K562 (cell line): ENCODE data around the gene SLC18A3. TPM values are rescaled to one million over a fixed set of nuclear protein-coding genes. Genes with fewer than 3 reads are reported as not detected.
A peak's percentile ranks its signal among the peaks of the same experiment; 100 is the strongest.

ENCODE experiments used
- BCL6 ChIP-seq: fragments of 250-450 bp; sonication (Bioruptor Pico); IDR thresholded peaks from 2 replicates; pipeline ENCODE4 v1.4.0; 2020
- CEBPZ ChIP-seq: fragments of 150-350 bp; IDR thresholded peaks from 2 replicates; pipeline ENCODE4 v1.6.1; 2014; ENCODE audit warnings: low read depth, mild to moderate bottlenecking, low read length, borderline replicate concordance
- CLOCK ChIP-seq: fragments of 250-450 bp; sonication (Bioruptor Pico); IDR thresholded peaks from 2 replicates; pipeline ENCODE4 v1.4.0; 2020; ENCODE audit warnings: mild to moderate bottlenecking, moderate library complexity, borderline replicate concordance
- E2F8 ChIP-seq: fragments of 450-650 bp; IDR thresholded peaks from 2 replicates; pipeline ENCODE4 v1.7.1; 2018; ENCODE audit warnings: mild to moderate bottlenecking, low read depth; ENCODE audit not compliant: partially characterized antibody
- FOS ChIP-seq: IDR thresholded peaks from 3 replicates; pipeline ENCODE4 v1.6.1; 2011; ENCODE audit not compliant: insufficient read length; ENCODE audit errors: extremely low read depth
- FOXP4 ChIP-seq: sonication (generic); formaldehyde crosslinking; IDR thresholded peaks from 2 replicates; pipeline ENCODE4 v1.8.0; 2022; ENCODE audit warnings: mild to moderate bottlenecking, missing genetic modification reagents, borderline replicate concordance
- JUNB ChIP-seq: fragments of 450-650 bp; formaldehyde crosslinking; conservative IDR thresholded peaks from 2 replicates; pipeline ENCODE4 v1.4.0; 2020; ENCODE audit warnings: mild to moderate bottlenecking
- LARP7 ChIP-seq: fragments of 450-650 bp; IDR thresholded peaks from 2 replicates; pipeline ENCODE4 v1.6.1; 2016
- MITF ChIP-seq: IDR thresholded peaks from 2 replicates; pipeline ENCODE4 v1.6.1; 2014; ENCODE audit warnings: antibody characterized with exemption
- NR2F6 ChIP-seq: fragments of 450-650 bp; formaldehyde crosslinking; IDR thresholded peaks from 2 replicates; pipeline ENCODE4 v1.4.0; 2020; ENCODE audit warnings: mild to moderate bottlenecking
- RB1 ChIP-seq: fragments of 450-650 bp; IDR thresholded peaks from 2 replicates; pipeline ENCODE4 v1.6.1; 2017; ENCODE audit warnings: low read depth, mild to moderate bottlenecking
- RFX5 ChIP-seq: IDR thresholded peaks from 2 replicates; pipeline ENCODE4 v1.6.1; 2011; ENCODE audit warnings: low read depth, mild to moderate bottlenecking, improper control_type of control experiment, low read length
- SPI1 ChIP-seq: IDR thresholded peaks from 2 replicates; pipeline ENCODE4 v1.6.1; 2011; ENCODE audit warnings: low read depth, low read length, control low read depth, borderline replicate concordance
- SREBF2 ChIP-seq: sonication (generic); formaldehyde crosslinking; IDR thresholded peaks from 2 replicates; pipeline ENCODE4 v1.4.0; 2020; ENCODE audit warnings: mild to moderate bottlenecking, missing genetic modification reagents
- ZNF347 ChIP-seq: fragments of 450-650 bp; formaldehyde crosslinking; IDR thresholded peaks from 2 replicates; pipeline ENCODE4 v1.4.0; 2020; ENCODE audit warnings: low read depth, mild to moderate bottlenecking, moderate library complexity
- ZNF76 ChIP-seq: fragments of 250-450 bp; sonication (Bioruptor Pico); IDR thresholded peaks from 2 replicates; pipeline ENCODE4 v1.4.0; 2020; ENCODE audit warnings: mild to moderate bottlenecking, moderate library complexity, borderline replicate concordance
- polyA plus RNA-seq, 8 experiments: library from polyadenylated mRNA; depleted of rRNA in 4 of 8; stranded (reverse) in 5 of 8; unstranded in 3 of 8; fragments of >200 nt; fragmentation: Nextera tagmentation in 2 of 8; fragmentation: Illumina TruSeq in 1 of 8; extraction: Ambion mirVana in 2 of 8; extraction: Trizol in 1 of 8; gene quantifications; 2 replicates each; pipeline versions ENCODE4 v1.2.1 to v1.2.3, GENCODE V29; 2011 to 2014; ENCODE audit warnings: inconsistent platforms in 1 of 8, missing spikeins in 1 of 8
- total RNA-seq, 7 experiments: library from RNA; depleted of rRNA in 6 of 7; stranded (reverse); fragments of >200 nt in 6 of 7; fragmentation: Illumina TruSeq in 2 of 7; extraction: Trizol in 2 of 7; gene quantifications; 2 replicates each; pipeline versions ENCODE4 v1.2.1 to v1.2.3, GENCODE V29; 2011 to 2021; ENCODE audit warnings: low replicate concordance in 1 of 7

Gene SLC18A3
- total and polyA plus RNA-seq, 9 of the 15 experiments (the other 6 are each of a cell fraction or from before 2014, with no cell fraction given), result not detected

- TF ChIP-seq CLOCK (CRISPR knock-in tag), result no peak
- no peak for TF ChIP-seq MITF
- no peak for TF ChIP-seq LARP7
- no peak for TF ChIP-seq NR2F6 (CRISPR knock-in tag)
- TF ChIP-seq FOS, result no peak
- TF ChIP-seq ZNF76, result no peak
- no peak for TF ChIP-seq JUNB (CRISPR knock-in tag)
- 0 out of 2 replicates have a peak, but pooled peaks have one; percentile 45 for TF ChIP-seq SPI1
- no peak for TF ChIP-seq E2F8
- 0 out of 2 replicates have a peak, but pooled peaks have one; percentile 36 for TF ChIP-seq RB1
- TF ChIP-seq RFX5, result no peak
- TF ChIP-seq SREBF2 (CRISPR knock-in tag), result no peak
- TF ChIP-seq CEBPZ, result no peak
- no peak for TF ChIP-seq ZNF347 (CRISPR knock-in tag)
- peak; percentile 52; the same call in 1 of the 2 replicates for TF ChIP-seq FOXP4 (CRISPR knock-in tag)
- no peak for TF ChIP-seq BCL6 (CRISPR knock-in tag)
These were observed 3.1 kb upstream of the SLC18A3 start (continued) for GRCh38 chr10:49606981-49607535.
